Activated naive CD8-positive, alpha-beta T cell treated with anti-CD3 and anti-CD28 coated beads, Interleukin-2, amount 50 U/mL, for 24 hours (primary cell): ENCODE measurements around the gene FTCDNL1.

ENCODE experiments used
- ATAC-seq: fragments of 150-1000 bp; cut with Tn5 transposase; one replicate; pipeline ENCODE4 v1.10.0; 2021
- DNase-seq: peaks from one replicate; pipeline ENCODE4 v3.0.0; 2021
- H3K27ac Mint-ChIP-seq: one replicate; pipeline ENCODE4 v1.8.0; 2021; ENCODE audit warnings: mild to moderate bottlenecking, mixed read lengths
- H3K27me3 Mint-ChIP-seq: one replicate; pipeline ENCODE4 v1.8.0; 2021; ENCODE audit warnings: mixed read lengths
- H3K36me3 Mint-ChIP-seq: one replicate; pipeline ENCODE4 v1.8.0; 2021; ENCODE audit warnings: low read depth, mixed read lengths
- H3K4me1 Mint-ChIP-seq: one replicate; pipeline ENCODE4 v1.8.0; 2021; ENCODE audit warnings: mixed read lengths
- H3K4me3 Mint-ChIP-seq: one replicate; pipeline ENCODE4 v1.8.0; 2021; ENCODE audit warnings: mild to moderate bottlenecking, moderate library complexity, mixed read lengths
- H3K9me3 Mint-ChIP-seq: one replicate; pipeline ENCODE4 v1.8.0; 2021; ENCODE audit warnings: mixed read lengths

FTCDNL1 gene

DNA sequence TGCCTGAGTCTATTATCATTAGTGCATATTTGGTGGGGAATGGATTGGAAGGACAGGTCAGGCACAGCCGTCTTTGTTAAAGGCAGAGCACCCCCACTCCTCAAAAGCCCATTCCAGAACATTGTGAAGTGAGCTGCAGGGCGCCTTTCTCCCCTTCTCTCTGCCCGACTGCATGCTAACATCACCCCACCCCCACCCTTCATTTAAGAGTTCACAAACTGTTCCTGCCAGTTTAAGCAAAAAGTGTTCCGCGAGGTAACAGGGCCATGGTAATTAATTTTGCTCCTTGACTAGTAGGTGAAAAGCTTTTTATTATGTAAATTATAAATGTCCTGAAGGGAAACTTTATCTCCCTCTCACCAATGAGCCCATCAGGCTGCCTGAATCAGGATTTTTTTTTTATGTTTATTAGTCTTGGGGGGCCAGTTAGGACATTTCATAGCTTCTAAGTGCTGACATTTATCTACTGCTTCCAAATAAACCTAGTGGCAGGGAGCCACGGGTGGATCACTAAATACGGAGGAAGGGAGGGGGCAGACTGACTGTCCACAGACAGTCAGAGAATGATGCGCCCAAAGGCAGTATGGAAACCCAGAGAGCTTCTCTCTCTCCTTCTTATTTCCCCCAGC, 99.4 kb downstream of the FTCDNL1 start:
- ATAC-seq (no peak), DNase-seq (no peak)
- no peaks in the 10 kb centered on the region for H3K4me1 Mint-ChIP-seq
- peaks cover 6% of the 10 kb centered on the region for H3K27me3 Mint-ChIP-seq
- no peaks in the 10 kb centered on the region for H3K36me3 Mint-ChIP-seq
- H3K9me3 Mint-ChIP-seq = no peaks in the 10 kb centered on the region
- no peak overlapping the region for H3K27ac Mint-ChIP-seq
- H3K4me3 Mint-ChIP-seq = no peak overlapping the region

GRCh38 chr2:199749571-199749970, 101.4 kb downstream of the FTCDNL1 start:
- peaks cover 5% of the 10 kb centered on the region for H3K27me3 Mint-ChIP-seq

DNA sequence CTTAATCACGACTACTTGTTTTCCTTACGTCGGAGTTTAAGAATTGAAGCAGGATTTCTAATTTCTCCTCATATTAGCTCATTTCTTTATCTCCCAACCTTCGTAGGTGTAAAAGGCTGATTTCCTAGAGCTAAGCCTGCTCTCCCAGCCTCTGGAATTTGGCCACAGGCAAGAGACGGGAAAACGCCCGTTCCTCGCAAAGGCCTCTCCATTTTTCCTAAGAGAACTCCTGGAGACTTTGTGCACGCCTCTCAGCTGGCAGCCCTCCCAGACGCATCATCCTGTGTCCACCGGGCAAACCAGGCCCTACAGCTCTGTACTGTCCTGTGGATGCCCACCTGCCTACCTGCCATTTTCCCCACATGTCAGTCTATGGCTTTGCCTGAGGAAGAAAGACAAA, 106.3 kb downstream of the FTCDNL1 start:
- H3K27me3 Mint-ChIP-seq = peaks cover 4% of the 10 kb centered on the region
- DNase-seq (no peak), ATAC-seq (no peak)
- no peak overlapping the region for H3K27ac Mint-ChIP-seq
- H3K9me3 Mint-ChIP-seq = no peaks in the 10 kb centered on the region
- no peaks in the 10 kb centered on the region for H3K36me3 Mint-ChIP-seq
- no peaks in the 10 kb centered on the region for H3K4me1 Mint-ChIP-seq
- H3K4me3 Mint-ChIP-seq = no peak overlapping the region

More at GRCh38 chr2:199749571-199749970, 101.4 kb downstream of the FTCDNL1 start:
- ATAC-seq = no peak
- H3K36me3 Mint-ChIP-seq = no peaks in the 10 kb centered on the region
- no peak for DNase-seq
- no peaks in the 10 kb centered on the region for H3K4me1 Mint-ChIP-seq
- no peak overlapping the region for H3K4me3 Mint-ChIP-seq
- no peaks in the 10 kb centered on the region for H3K9me3 Mint-ChIP-seq
- H3K27ac Mint-ChIP-seq = no peak overlapping the region

DNA sequence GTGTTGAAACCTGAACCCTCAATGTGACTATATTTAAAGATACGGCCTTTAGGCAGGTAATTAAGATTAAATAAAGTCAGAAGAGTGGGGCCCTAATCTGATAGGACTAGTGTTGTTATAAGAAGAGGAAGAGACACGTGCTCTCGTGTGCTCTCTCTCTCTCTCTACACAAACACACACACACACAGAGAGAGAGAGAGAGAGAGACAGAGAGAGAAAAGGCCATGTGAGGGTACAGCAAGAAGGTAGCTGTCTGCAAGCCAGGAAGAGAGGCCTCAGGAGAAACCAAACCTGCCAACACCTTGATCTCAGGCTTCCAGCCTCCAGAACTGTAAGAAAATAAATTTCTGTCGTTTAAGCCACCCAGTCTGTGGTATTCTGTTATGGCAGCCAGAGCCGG, 106.7 kb downstream of the FTCDNL1 start:
- Mint-ChIP-seq H3K4me1 (no peaks in the 10 kb centered on the region), H3K9me3 (no peaks in the 10 kb centered on the region), H3K4me3 (no peak overlapping the region), H3K27ac (no peak overlapping the region), H3K27me3 (peaks cover 8% of the 10 kb centered on the region), H3K36me3 (no peaks in the 10 kb centered on the region)
- ATAC-seq = no peak
- no peak for DNase-seq

DNA sequence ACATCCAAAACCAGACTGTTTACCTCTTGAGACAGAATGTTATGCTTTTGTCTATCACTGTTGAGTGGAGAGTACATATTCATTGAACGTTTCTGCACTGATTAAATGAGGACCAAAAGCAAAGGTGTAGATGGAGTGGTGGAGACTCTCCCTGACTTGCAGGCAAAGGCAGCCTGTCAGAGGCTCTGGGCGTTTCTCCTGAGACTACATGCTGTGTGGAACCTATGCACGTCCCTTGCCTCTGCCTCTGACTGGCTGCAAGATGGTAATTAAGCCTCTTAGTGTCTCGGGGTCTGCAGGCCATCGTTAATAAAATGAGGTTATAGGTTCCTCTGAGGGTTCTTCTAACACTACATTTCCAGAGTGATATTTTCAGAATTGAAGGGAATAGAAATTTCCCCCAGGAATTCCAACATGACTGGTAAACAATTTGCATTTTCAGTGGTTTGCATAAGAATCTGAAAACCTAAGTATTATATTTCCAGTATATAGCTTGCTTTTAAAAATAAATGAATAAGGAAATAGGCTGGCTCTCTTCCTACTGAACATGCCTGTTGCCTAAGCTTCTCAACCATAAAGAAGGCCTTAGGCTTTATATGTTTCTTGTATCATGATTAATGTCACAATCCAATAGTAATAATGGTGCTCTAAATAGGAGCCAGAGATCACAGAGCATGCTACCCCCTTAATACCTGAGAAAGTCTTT, 107.4 kb downstream of the FTCDNL1 start:
- Mint-ChIP-seq H3K9me3 (no peaks in the 10 kb centered on the region), H3K36me3 (no peaks in the 10 kb centered on the region), H3K27me3 (peaks cover 11% of the 10 kb centered on the region), H3K27ac (no peak overlapping the region), H3K4me1 (no peaks in the 10 kb centered on the region), H3K4me3 (no peak overlapping the region)
- DNase-seq (no peak), ATAC-seq (no peak)

DNA sequence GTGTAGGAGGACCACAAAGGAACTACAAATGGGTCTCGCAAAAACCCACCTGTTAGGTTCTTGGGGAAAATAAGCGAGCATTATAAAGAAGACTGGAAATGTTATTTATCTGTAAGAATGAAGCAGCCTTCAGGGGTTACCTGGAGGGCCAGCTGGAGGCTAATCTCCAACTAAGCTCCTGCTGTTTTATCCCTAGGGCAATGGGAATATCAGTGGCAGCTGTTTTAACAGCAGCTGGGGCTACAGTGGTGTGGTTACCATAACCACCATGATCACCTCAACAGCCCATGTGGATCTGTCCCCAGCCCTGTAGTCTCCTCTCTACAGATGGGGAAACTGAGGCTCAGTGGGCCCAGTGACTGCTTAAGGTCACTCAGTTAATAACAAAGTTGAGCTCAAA, 108.1 kb downstream of the FTCDNL1 start:
- no peaks in the 10 kb centered on the region for H3K4me1 Mint-ChIP-seq
- no peak for ATAC-seq
- no peak for DNase-seq
- H3K27ac Mint-ChIP-seq = no peak overlapping the region
- H3K4me3 Mint-ChIP-seq = no peak overlapping the region
- H3K9me3 Mint-ChIP-seq = no peaks in the 10 kb centered on the region
- peaks cover 12% of the 10 kb centered on the region for H3K27me3 Mint-ChIP-seq
- H3K36me3 Mint-ChIP-seq = no peaks in the 10 kb centered on the region

- Mint-ChIP-seq H3K9me3 (no peaks in the 10 kb centered on the region), H3K27ac (no peak overlapping the region), H3K27me3 (peaks cover 12% of the 10 kb centered on the region), H3K36me3 (no peaks in the 10 kb centered on the region), H3K4me1 (no peaks in the 10 kb centered on the region), H3K4me3 (no peak overlapping the region)
- DNase-seq (no peak), ATAC-seq (no peak)
Measured at GRCh38 chr2:199740111-199740428, 110.9 kb downstream of the FTCDNL1 start.

DNA sequence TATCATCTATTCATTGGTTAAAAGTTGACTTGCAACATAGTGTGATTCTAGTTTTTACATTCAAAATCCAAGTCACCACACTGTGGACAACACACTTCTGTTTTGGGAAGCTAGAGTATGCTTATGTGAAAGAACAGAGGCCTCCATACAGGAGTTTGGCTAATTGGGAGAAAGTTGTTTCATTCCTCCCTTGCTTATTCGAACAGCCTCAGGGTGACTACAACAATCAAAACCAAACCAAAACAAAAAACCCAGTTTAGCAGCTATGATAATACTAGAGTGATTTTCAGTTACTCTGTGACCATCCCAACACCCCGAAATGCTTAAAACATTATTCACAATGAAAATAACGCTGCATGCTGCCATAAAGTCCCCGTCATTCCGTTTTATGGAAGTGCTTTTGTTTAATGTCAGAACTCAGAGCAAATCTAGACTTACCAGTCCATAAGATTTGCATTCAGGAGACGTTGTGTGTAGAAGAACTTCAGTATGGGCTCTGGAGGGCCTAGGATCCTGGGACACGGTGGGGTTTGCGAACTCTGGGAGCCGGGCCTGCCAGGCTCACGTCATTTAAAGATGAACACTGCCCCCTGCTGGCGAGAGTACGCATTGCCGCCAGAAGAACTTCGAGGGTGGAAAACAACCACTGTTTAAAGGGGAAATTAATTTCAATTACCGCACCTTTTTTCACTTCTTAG, 111.4 kb downstream of the FTCDNL1 start:
- DNase-seq (peak; percentile 74), ATAC-seq (peak; percentile 36)
- no peak overlapping the region for H3K27ac Mint-ChIP-seq
- H3K4me1 Mint-ChIP-seq = no peaks in the 10 kb centered on the region
- H3K4me3 Mint-ChIP-seq = no peak overlapping the region
- H3K9me3 Mint-ChIP-seq = no peaks in the 10 kb centered on the region
- H3K36me3 Mint-ChIP-seq = no peaks in the 10 kb centered on the region
- peaks cover 12% of the 10 kb centered on the region for H3K27me3 Mint-ChIP-seq

DNA sequence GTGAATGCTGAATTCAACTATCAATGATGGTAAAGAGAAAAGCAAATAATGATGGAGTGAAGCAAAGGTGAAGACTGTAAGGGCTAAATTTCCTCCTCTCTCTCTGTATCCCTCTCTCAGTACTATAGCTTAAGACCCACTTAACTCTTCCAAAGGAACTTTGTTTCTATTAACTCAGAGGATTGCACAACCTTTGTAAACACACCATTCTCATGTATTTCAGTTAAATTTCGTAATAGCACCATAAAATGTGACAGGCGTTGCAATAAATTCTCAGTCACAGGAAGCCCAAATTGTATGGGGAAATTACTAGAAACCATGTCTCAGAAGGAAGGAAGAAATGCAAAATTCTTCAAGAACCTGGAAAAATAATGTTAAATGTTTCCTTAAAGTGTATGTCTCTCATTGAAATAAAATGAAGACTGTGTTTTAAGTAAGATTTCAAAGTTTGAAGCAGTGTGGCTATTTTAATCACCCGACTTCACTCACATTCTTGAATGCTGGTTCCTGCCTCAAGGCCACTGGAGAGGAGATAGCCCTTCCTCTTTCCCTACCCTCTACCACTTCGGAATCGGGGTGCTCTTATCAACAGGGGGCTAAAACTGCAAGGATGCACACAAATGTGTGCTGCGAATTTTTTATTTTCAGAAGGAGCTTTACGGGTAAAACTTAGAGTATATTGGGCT, 112.1 kb downstream of the FTCDNL1 start:
- DNase-seq (no peak), ATAC-seq (no peak)
- no peak overlapping the region for H3K4me3 Mint-ChIP-seq
- H3K27me3 Mint-ChIP-seq = peaks cover 14% of the 10 kb centered on the region
- H3K9me3 Mint-ChIP-seq = no peaks in the 10 kb centered on the region
- no peak overlapping the region for H3K27ac Mint-ChIP-seq
- H3K36me3 Mint-ChIP-seq = no peaks in the 10 kb centered on the region
- no peaks in the 10 kb centered on the region for H3K4me1 Mint-ChIP-seq

- H3K4me3 Mint-ChIP-seq = no peak overlapping the region
- no peak for ATAC-seq
- DNase-seq = no peak
- H3K4me1 Mint-ChIP-seq = no peaks in the 10 kb centered on the region
- no peaks in the 10 kb centered on the region for H3K36me3 Mint-ChIP-seq
- no peak overlapping the region for H3K27ac Mint-ChIP-seq
- H3K27me3 Mint-ChIP-seq = peaks cover 24% of the 10 kb centered on the region
- no peaks in the 10 kb centered on the region for H3K9me3 Mint-ChIP-seq
Measured at GRCh38 chr2:199734651-199735050, 116.3 kb downstream of the FTCDNL1 start.

DNA sequence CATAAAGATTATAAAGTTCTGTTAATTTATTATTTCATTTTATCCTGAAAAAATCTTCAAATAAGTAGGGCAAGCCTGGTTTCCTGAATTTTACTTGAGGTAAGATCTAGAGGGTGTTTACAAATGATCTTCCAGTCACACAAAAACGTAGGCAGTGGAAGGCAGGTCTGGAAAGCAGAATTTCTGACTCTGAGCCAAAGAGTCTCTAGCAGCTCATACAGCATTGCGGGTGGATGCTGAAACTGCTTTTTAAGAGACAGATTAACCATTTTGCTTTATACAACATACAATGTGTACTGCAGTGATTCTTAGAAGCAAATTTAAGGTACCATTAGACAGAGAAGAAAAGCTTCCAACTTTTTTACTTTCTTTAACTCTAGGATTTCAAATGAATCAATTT, 117.0 kb downstream of the FTCDNL1 start:
- H3K4me3 Mint-ChIP-seq = no peak overlapping the region
- no peak overlapping the region for H3K27ac Mint-ChIP-seq
- DNase-seq (no peak), ATAC-seq (no peak)
- H3K4me1 Mint-ChIP-seq = no peaks in the 10 kb centered on the region
- H3K27me3 Mint-ChIP-seq = peaks cover 24% of the 10 kb centered on the region
- H3K9me3 Mint-ChIP-seq = no peaks in the 10 kb centered on the region
- H3K36me3 Mint-ChIP-seq = no peaks in the 10 kb centered on the region

- Mint-ChIP-seq H3K9me3 (no peaks in the 10 kb centered on the region), H3K4me3 (no peak overlapping the region), H3K27me3 (peaks cover 31% of the 10 kb centered on the region), H3K4me1 (no peaks in the 10 kb centered on the region), H3K36me3 (no peaks in the 10 kb centered on the region), H3K27ac (no peak overlapping the region)
- DNase-seq = no peak
- no peak for ATAC-seq
Measured at GRCh38 chr2:199727801-199728200, 123.2 kb downstream of the FTCDNL1 start.

DNA sequence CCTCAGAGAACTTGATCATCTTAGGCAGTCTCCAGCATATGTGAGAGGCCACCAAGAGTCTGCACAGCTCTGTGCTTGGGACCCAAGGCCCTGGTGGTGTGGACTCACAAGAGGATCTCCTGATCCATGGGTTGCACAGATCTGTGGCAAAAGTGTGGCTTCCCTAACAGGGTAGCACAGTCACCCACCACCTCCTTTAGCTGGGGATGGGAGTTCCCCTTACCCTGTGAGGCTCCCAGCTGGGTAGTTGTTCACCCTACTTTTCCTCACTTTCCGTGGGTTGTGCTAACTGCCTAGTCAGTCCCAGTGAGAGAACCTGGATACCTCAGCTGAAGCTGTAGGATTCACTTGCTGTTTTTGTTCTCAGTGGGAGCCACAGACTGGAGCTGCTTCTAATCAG, 123.7 kb downstream of the FTCDNL1 start:
- no peaks in the 10 kb centered on the region for H3K36me3 Mint-ChIP-seq
- ATAC-seq (no peak), DNase-seq (no peak)
- no peaks in the 10 kb centered on the region for H3K4me1 Mint-ChIP-seq
- peaks cover 32% of the 10 kb centered on the region for H3K27me3 Mint-ChIP-seq
- H3K9me3 Mint-ChIP-seq = no peaks in the 10 kb centered on the region
- no peak overlapping the region for H3K27ac Mint-ChIP-seq
- no peak overlapping the region for H3K4me3 Mint-ChIP-seq

DNA sequence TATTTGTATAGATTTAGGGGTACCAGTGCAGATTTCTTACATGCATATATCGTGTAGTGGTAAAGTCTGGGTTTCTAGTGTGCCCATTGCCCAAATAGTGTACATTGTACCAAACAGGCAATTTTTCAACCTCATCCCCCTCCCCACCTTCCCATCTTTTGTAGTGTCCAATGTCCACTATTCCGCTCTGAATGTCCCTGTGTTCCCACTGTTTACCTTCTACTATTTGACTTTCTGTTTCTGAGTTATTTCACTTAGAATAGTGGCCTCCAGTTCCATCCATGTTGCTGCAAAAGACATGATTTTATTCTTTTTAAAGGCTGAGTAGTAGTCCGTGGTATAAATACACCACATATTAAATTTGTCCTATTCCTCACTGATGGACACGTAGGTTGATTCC, 132.9 kb downstream of the FTCDNL1 start:
- Mint-ChIP-seq H3K9me3 (no peaks in the 10 kb centered on the region), H3K4me1 (no peaks in the 10 kb centered on the region), H3K36me3 (no peaks in the 10 kb centered on the region), H3K27ac (no peak overlapping the region), H3K27me3 (peaks cover 2% of the 10 kb centered on the region), H3K4me3 (no peak overlapping the region)
- no peak for DNase-seq
- ATAC-seq = no peak

GRCh38 chr2:199717587-199717907, 133.4 kb downstream of the FTCDNL1 start:
- H3K9me3 Mint-ChIP-seq = no peaks in the 10 kb centered on the region
- no peak for ATAC-seq
- H3K27me3 Mint-ChIP-seq = peaks cover 2% of the 10 kb centered on the region
- no peak overlapping the region for H3K27ac Mint-ChIP-seq
- H3K4me1 Mint-ChIP-seq = no peaks in the 10 kb centered on the region
- DNase-seq = no peak
- no peaks in the 10 kb centered on the region for H3K36me3 Mint-ChIP-seq
- no peak overlapping the region for H3K4me3 Mint-ChIP-seq
